Neural cell (in vitro differentiated cells): ENCODE data around the gene B4GALT5. TPM values are rescaled to one million over a fixed set of nuclear protein-coding genes. Genes with fewer than 3 reads are reported as not detected.

Source experiments
- H2AFZ ChIP-seq: fragments of 200-600, 300-800 bp; sonication (generic), shearing (Covaris generic); 2 replicates; pipeline ENCODE4 v1.6.0; 2014; ENCODE audit warnings: low read depth, mild to moderate bottlenecking, antibody characterized with exemption, low read length, moderate library complexity
- H3F3A ChIP-seq: fragments of 200-600 bp; shearing (Covaris generic); 2 replicates; pipeline ENCODE4 v1.6.1; 2016; ENCODE audit warnings: mild to moderate bottlenecking, moderate library complexity, mixed read lengths, antibody characterized with exemption, low read length; ENCODE audit not compliant: insufficient read depth, poor library complexity, severe bottlenecking
- H3K27ac ChIP-seq: fragments of 200-600, 300-800 bp; sonication (generic), shearing (Covaris generic); 2 replicates; pipeline ENCODE4 v1.5.1; 2014; ENCODE audit warnings: mild to moderate bottlenecking, low read length, moderate library complexity
- H3K27me3 ChIP-seq: fragments of 300-800, 200-600 bp; sonication (generic), shearing (Covaris generic); 2 replicates; pipeline ENCODE4 v1.6.0; 2014; ENCODE audit warnings: mild to moderate bottlenecking, low read depth, low read length, moderate library complexity; ENCODE audit not compliant: insufficient read depth
- H3K36me3 ChIP-seq: fragments of 300-800, 200-600 bp; sonication (generic), shearing (Covaris generic); 2 replicates; pipeline ENCODE4 v1.5.1; 2014; ENCODE audit warnings: mild to moderate bottlenecking, antibody characterized with exemption, low read length, moderate library complexity; ENCODE audit not compliant: insufficient read depth
- H3K4me2 ChIP-seq: fragments of 300-800, 200-600 bp; sonication (generic), shearing (Covaris generic); 2 replicates; pipeline ENCODE4 v1.6.0; 2014; ENCODE audit warnings: mild to moderate bottlenecking, low read length
- H3K4me3 ChIP-seq: fragments of 300-800, 200-600 bp; sonication (generic), shearing (Covaris generic); 2 replicates; pipeline ENCODE4 v1.5.1; 2014; ENCODE audit warnings: mild to moderate bottlenecking, low read length, moderate library complexity
- H3K79me2 ChIP-seq: fragments of 200-600 bp; shearing (Covaris generic); replicated peaks from 2 replicates; pipeline ENCODE4 v1.6.0; 2014; ENCODE audit warnings: mild to moderate bottlenecking, low read length, moderate library complexity; ENCODE audit not compliant: insufficient read depth
- H3K9ac ChIP-seq: fragments of 300-800, 200-600 bp; sonication (generic), shearing (Covaris generic); 2 replicates; pipeline ENCODE4 v1.6.1; 2016; ENCODE audit warnings: mild to moderate bottlenecking, low read length, mixed read lengths
- H3K9me2 ChIP-seq: fragments of 200-600 bp; shearing (Covaris generic); 2 replicates; pipeline ENCODE4 v1.6.1; 2016; ENCODE audit warnings: mild to moderate bottlenecking, low read length, mixed read lengths; ENCODE audit not compliant: insufficient read depth
- H3K9me3 ChIP-seq: fragments of 200-600, 300-800 bp; sonication (generic), shearing (Covaris generic); 2 replicates; pipeline ENCODE4 v1.6.1; 2016; ENCODE audit warnings: mild to moderate bottlenecking, mixed run types, low read length, moderate library complexity, mixed read lengths
- H4K20me1 ChIP-seq: fragments of 200-600 bp; shearing (Covaris generic); 2 replicates; pipeline ENCODE4 v1.6.1; 2016; ENCODE audit warnings: mild to moderate bottlenecking, mixed run types; ENCODE audit not compliant: insufficient read depth
- CTCF ChIP-seq: fragments of 450-650 bp; IDR thresholded peaks from 2 replicates; pipeline ENCODE4 v1.5.1; 2014; ENCODE audit warnings: antibody characterized with exemption, mild to moderate bottlenecking, moderate library complexity; ENCODE audit not compliant: poor library complexity, severe bottlenecking
- EP300 ChIP-seq: fragments of 450-650 bp; conservative IDR thresholded peaks from 2 replicates; pipeline ENCODE4 v1.6.1; 2014; ENCODE audit warnings: antibody characterized with exemption, mild to moderate bottlenecking, moderate library complexity; ENCODE audit not compliant: poor library complexity, severe bottlenecking
- EZH2 ChIP-seq: fragments of 200-600, 300-800 bp; shearing (Covaris generic), sonication (generic); IDR thresholded peaks from 2 replicates; pipeline ENCODE4 v1.6.1; 2014; ENCODE audit warnings: antibody characterized with exemption, low read length, borderline replicate concordance, mild to moderate bottlenecking; ENCODE audit not compliant: insufficient read depth, poor library complexity, severe bottlenecking
- MXI1 ChIP-seq: fragments of 450-650 bp; conservative IDR thresholded peaks from 2 replicates; pipeline ENCODE4 v1.6.1; 2014; ENCODE audit warnings: antibody characterized with exemption, mild to moderate bottlenecking; ENCODE audit not compliant: poor library complexity, severe bottlenecking
- POLR2AphosphoS5 ChIP-seq: IDR thresholded peaks from 2 replicates; pipeline ENCODE4 v1.6.1; 2012
- RAD21 ChIP-seq: fragments of 450-650 bp; conservative IDR thresholded peaks from 2 replicates; pipeline ENCODE4 v1.6.1; 2014; ENCODE audit warnings: antibody characterized with exemption, mild to moderate bottlenecking, moderate library complexity
- REST ChIP-seq: IDR thresholded peaks from 2 replicates; pipeline ENCODE4 v1.6.1; 2012; ENCODE audit warnings: borderline replicate concordance
- SMC3 ChIP-seq: fragments of 450-650 bp; conservative IDR thresholded peaks from 2 replicates; pipeline ENCODE4 v1.6.1; 2014; ENCODE audit warnings: antibody characterized with exemption, mild to moderate bottlenecking, moderate library complexity; ENCODE audit not compliant: poor library complexity
- TAF1 ChIP-seq: IDR thresholded peaks from 2 replicates; pipeline ENCODE4 v1.6.1; 2012; ENCODE audit warnings: low read depth
- polyA plus RNA-seq: library from polyadenylated mRNA; depleted of rRNA; stranded (reverse); fragments of >200 nt; gene quantifications from 2 replicates; pipeline ENCODE4 v1.2.3, GENCODE V29; 2014

The B4GALT5 gene
- polyA plus RNA-seq, 1 donor from 2014 or later: 34.7 TPM

GRCh38 chr20:49729780-49730179 is 16.1 kb upstream of the B4GALT5 start:
- no peak overlapping the region for H2AFZ ChIP-seq

More at GRCh38 chr20:49729780-49730179, 16.1 kb upstream of the B4GALT5 start:
- Histone ChIP-seq H3K79me2 (no peaks in the 10 kb centered on the region), H3K4me2 (no peak overlapping the region), H3F3A (no peaks in the 10 kb centered on the region), H3K27me3 (no peaks in the 10 kb centered on the region), H3K36me3 (no peaks in the 10 kb centered on the region), H3K27ac (no peak overlapping the region), H4K20me1 (no peaks in the 10 kb centered on the region), H3K4me3 (no peak overlapping the region), H3K9ac (no peak overlapping the region), H3K9me2 (no peaks in the 10 kb centered on the region), H3K9me3 (no peaks in the 10 kb centered on the region)
- TF ChIP-seq RAD21 (no peak), CTCF (no peak), REST (no peak), EP300 (no peak), MXI1 (no peak), SMC3 (no peak), EZH2 (no peak), TAF1 (no peak), POLR2AphosphoS5 (no peak)
